ENCODE measurements around the gene GPC5.
"Not testable (repeated sequence)": the region's sequence is repeated elsewhere in the genome, so short reads cannot be mapped to it uniquely, and the experiment has no call there.

The GPC5 gene

DNA sequence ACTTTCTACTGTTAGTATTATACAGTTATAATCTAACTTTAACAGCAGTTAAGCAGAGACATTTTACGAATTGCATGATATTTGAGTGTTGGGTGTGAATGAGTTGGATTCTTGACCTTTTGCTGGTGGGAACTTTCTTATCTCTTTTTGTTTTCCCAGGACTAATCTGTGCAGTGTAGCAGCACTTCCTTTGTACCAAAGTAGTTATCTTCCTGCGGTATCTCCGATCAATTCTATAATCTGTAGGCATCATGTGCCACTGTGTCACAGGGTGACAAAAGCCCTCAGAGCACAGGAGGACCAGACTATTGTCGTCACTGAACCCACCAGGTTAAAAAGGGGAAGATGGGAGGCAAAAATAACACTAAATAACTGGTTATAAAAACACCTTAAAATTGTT is 823.5 kb downstream of the GPC5 start:
- no peak for DNase-seq

DNA sequence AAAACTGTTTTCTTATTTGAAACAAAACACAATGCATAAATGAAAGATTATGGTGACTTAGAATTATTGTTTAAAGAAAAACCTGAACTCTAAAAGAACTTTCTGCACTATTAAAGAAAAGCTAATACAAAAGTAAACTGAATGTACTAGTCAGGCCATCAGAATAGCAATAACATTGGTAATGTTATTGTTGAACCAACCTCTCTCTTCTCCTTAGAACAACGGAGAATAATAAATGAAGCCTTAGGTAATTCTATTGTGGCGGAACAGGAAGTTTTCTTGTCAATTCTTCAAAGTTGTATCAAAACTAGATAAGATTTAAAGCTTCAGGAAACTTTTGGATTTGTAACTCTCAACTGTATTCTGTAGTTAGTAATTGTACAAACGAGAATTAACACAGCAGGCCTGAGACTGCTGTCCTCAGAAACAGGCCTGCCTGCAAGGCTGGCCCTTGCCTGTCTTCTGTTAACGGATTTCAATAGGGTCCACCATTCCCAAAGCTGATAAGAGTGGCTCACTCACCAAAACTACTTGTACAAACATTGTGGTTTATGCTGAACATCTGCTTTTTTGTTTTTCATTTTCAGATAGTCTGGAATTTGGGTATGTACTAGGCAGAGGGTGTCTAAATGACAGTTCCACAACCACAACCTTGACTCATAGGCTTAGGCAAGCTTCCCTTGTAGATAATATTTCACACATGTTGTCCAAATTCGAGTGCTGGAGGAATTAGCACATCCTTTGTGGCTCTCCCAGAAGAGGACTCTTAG is 825.8 kb downstream of the GPC5 start:
- DNase-seq = no peak

DNA sequence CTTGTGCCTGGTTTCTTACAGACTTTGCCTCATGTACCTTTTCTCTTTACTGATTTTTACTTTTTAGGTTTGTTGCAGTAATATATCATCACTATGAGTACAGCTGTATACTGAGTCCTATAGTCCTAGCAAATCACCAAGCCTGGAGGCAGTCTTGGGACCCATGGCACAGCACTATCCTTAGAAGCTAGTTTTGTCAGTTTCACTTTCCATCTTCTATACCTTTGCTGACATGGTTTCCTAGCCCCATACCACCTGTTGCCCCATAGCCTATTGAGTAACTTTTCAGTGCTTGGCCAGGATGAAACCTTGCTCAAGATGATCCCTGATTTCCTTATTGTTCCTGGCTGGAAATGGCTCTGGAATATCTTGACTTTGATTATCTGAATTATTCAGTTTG is 826.4 kb downstream of the GPC5 start:
- DNase-seq = no peak

DNA sequence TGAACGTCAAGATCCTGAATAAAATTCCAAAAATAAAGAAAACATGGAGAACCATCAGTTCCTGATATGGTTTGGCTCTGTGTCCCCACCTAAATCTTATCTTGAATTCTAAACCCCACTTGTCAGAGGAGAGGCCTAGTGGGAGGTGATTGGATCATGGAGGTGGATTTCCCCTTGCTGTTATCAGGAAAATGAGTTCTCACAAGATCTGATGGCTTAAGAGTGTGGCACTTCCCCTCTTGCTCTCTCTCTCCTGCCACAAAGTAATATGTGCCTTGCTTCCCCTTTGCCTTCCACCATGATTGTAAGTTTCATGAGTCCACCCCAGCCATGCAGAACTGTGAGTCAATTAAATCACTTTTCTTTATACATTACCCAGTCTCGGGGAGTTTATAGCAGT is 827.4 kb downstream of the GPC5 start:
- DNase-seq = no peak

DNA sequence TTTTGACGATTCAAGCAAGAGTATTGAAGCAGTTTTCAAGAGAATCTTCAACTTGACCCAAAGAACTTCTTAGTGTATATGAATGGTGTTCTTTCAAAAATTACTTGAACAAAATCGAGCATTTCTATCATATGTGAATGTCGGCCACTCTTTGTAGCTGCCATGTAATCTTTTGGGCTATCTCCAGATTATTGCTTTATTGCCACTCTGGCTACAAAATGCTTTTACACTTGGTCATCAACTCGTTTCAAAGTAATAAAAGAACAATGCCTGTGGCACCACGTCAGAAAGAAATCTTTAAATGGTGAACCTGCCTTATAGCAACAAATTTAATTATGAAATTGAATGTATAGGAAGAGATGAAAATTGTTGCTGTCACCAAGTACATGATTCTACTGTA is 834.5 kb downstream of the GPC5 start:
- no peak for DNase-seq

DNA sequence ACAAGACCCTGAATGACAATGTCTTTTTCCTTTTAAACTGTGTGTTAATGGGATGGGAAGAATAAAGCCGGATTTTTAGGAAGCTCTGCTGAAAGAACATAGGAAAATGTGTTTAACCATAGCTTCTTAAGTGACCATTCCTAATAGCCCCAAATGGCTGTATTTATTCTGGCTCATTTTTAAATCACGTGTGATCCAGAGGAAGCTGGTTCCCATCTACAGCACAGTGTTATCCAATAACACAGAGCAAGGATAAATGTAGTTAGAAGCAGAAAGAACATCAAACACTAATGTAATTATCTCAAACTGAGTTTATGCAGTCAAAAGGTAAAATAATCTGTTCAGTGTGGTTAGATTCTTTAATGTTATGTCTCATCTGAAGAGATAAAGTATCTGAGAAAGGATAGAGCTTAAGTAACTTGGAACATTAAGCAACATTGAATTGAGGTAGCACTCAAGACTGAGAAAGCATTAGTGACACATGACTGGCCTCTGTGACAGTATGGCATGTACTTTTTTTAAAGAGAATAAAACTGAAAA is 853.3 kb downstream of the GPC5 start:
- DNase-seq = no peak

DNA sequence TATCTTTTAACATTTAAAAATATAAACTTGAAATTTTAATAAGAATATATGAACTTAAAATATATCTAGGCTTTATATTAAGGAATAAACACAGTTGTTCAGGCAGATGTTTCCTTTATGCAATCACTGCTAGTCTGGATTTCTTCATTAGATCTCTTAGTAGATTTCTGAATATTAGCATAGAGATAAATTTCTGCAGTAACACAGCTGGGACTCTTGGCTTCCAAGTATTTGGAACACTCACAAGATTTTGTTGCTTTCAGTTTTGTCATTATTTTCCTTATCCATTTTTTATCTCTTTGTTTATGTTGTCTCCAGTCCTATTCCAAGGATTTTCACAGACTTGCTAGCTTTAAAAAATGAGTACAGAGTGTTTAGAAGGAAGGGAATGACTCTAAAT is 857.1 kb downstream of the GPC5 start:
- DNase-seq = no peak

DNA sequence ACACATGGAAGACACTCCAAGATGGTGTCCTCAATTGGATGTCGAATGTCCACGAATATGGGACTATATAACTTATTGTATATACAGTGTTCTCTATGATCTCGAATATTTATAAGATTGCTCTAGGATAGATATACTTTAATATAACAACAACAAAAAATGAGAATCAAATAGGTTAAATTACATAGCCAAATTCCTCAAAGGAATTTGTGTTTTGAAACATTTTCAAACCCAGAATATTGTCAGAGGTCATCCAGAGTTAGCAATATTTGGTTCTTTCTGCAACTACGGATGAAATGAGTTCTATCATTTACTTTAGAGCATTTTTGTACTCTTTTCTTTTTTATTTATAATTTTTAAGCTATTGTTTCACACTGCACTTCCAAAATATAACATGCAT is 857.8 kb downstream of the GPC5 start:
- no peak for DNase-seq

DNA sequence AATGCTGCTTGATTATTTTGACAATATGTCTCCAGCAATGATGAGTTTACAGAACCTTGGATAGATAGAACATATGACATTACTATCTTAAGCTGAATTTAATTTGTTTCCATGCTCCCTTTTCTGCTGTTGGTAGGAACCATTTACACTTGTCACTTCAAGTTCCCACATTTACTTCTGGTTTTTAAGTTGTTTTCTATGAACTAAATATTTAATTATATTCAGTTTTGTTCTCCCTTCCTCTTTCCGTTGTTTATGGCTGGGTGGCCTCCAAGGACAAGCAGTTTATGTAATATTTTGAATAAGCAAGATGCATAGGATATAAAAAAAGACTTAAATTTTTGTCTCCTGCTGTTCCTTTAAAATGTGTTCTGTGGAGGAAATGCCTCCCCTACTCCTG is 860.6 kb downstream of the GPC5 start:
- DNase-seq = no peak

DNA sequence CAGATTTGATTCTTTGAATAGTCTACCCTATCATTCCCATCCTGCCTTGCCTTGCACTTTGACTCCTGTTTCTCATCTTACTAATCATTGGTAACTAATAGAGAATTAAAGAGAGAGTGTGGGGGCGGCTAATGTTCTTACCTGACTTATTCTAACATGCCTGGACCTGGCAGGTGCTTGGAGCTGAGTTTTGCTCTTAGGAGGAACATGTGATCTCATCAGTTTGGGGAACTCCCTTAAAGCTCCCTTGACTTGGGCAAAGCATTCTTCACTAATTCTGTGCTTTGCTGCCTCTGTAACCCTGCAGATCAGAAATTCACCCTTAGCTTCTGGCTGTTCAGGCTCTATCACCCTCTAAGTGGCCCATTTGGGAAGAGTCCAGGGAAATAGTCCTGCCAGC is 861.1 kb downstream of the GPC5 start:
- no peak for DNase-seq

DNA sequence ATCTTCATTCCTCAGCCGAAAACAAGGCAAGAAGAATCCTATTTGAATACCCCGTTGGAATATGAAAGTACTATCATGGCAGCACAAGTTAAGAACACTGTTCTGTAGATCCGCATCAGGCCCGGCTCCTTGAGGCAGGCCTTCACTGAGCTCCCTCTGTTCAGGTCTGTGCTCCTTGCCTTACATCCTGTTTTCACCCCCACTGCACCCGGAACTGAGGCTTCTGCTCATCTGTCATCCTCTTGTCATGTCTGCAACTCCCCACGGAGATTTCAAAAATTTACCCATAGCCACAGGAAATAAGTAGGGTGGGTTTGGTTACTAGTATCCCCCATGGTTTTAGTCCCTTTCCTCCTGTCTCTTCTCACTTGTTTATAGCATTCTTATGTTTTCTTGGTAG is 861.9 kb downstream of the GPC5 start:
- no peak for DNase-seq

DNA sequence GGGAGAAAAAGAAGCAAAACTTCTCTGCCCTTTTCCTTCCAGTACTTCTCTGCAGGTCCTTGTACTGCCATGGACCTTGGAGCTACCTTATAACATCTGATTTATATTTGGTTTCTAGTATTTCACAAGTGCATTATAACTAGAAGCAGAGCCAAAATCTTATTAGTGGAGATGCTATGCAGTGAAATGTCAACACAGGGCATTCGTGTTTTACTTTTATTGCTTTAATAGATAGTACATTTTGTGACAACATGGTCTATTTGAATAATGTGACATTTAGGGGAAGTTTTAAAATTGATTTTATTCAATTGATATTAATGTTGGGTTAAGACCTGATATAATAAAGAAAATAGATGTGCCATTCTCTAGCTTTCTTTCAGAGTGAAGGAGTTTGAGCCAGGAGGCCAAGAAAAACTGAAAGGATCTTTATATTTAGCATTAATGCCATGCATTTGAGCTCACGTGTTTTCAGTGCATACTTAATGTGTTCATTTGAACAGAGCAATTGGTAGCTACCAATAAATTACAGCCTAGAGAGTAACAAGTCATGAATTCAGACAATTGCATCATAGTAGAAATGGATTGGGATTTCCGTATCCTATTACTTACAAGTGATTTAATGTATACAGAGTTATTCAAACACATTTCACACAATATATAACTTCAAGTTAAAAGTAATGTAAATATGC is 863.8 kb downstream of the GPC5 start:
- no peak for DNase-seq

DNA sequence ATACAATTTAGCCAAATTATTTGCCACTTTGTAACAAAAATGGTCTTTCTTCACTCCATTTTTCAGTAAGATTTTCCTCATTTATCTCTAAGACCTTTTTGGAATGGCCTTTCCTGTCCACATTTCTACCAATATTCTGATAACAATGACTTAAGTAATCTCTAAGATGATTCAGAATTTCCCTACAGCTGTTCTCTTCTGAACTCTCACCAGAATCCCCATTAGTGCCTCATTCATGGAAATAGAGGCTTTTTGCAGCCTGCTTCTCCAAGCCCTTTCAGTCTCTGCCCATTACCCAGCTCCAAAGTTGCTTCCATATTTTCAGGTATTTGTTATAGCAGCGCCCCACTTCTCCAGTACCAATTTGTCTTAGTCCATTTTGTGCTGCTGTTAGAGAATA is 867.0 kb downstream of the GPC5 start:
- DNase-seq = no peak

DNA sequence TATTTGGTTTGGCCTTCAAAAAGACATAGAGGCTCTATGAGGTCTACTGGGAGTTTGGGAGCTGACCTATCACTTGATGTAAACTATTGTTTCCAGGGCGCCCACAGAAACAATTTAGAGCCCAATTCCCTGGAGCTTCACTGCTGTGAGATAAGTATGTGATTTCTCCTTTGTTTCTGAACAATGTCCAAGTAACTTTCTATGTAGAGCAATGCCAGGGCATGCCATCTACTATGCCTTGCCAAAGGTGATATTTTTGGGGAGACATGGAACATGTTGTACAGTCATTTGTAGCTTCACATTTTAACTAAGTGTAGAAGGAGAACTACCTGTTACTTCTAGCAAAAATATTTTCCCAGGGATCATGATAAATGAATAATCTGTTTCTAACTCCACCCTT is 872.6 kb downstream of the GPC5 start:
- DNase-seq = no peak

DNA sequence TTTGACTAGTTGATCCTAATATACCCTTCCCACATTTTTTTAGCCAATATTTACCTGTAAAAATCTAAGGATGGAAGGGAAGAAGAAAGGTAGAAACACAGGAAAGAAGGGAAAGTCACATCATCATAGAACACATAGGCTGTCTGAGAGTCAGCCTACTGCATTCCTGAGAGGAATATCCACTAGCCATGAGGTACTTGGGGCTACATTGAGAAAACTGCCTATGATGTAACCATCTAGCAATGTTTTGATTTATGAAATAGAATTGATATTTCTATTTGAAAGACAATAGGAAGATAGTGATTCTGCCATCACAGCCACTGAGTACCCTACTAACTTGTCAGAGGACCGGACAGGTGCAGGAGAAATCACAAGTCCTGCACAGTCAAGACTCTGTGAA is 873.8 kb downstream of the GPC5 start:
- no peak for DNase-seq

DNA sequence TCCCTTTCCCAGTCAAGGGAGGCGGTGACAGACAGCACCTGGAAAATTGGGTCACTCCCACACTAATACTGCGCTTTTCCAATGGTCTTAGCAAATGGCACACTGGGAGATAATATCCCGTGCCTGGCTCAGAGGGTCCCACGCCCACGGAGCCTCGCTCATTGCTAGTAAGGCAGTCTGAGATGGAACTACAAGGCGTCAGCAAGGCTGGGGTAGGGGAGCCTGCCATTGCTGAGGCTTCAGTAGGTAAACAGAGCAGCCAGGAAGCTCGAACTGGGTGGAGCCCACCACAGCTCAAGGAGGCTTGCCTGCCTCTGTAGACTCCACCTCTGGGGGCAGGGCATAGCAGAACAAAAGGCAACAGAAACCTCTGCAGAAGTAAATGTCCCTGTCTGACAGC is 882.6 kb downstream of the GPC5 start:
- not testable (repeated sequence) for DNase-seq

DNA sequence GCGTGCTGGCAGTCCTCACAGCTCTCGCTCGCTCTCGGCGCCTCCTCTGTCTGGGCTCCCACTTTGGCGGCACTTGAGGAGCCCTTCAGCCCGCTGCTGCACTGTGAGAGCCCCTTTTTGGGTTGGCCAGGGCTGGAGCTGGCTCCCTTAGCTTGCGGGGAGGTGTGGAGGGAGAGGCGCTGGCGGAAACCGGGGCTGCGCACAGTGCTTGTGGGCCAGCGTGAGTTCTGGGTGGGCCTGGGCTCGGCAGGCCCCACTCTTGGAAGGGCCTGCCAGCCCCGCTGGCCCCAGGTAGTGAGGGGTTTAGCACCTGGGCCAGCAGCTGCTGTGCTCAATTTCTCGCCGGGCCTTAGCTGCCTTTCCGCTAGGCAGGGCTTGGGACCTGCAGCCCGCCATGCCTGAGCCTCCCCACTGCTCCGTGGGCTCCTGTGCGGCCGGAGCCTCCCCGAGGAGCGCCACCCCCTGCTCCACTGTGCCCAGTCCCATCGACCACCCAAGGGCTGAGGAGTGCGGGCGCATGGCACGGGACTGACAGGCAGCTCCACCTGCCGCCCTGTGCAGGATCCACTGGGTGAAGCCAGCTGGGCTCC is 892.4 kb downstream of the GPC5 start:
- not testable (repeated sequence) for DNase-seq

DNA sequence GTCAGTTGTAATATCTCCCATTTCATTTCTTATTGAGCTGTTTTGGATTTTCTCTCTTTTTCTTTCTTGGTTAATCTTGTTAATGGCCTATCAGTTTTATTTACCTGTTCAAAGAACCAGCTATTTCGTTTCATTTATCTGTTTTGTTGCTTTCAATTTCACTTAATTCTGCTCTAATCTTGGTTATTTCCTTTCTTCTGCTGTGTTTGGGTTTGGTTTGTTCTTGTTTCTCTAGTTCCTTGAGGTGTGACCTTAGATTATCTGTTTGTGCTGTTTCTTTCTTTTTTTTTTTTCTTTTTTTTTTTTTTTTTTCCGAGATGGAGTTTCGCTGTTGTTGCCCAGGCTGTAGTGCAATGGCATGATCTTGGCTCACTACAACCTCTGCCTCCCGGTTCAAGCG is 896.1 kb downstream of the GPC5 start:
- not testable (repeated sequence) for DNase-seq

DNA sequence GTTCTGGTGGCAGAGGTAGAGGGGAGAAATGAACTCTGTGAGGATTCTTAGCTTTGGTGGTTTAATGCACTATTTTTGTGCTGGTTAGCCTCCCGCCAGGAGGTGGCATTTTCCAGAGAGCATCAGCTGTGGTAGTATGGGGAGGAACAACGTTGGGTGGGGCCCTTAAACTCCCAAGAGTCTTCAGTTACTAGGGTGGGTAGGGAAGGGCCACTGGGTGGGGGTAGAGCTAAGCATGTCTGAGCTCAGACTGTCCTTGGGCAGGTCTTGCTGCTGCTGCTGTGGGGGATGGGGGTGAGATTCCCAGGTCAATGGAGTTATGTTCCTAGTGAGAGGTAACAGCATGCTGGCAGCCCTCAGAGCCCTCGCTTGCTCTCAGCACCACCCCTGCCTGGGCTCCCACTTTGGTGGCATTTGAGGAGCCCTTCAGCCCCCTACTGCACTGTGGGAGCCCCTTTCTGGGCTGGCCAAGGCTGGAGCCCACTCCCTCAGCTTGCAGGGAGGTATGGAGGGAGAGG is 897.8 kb downstream of the GPC5 start:
- not testable (repeated sequence) for DNase-seq

DNA sequence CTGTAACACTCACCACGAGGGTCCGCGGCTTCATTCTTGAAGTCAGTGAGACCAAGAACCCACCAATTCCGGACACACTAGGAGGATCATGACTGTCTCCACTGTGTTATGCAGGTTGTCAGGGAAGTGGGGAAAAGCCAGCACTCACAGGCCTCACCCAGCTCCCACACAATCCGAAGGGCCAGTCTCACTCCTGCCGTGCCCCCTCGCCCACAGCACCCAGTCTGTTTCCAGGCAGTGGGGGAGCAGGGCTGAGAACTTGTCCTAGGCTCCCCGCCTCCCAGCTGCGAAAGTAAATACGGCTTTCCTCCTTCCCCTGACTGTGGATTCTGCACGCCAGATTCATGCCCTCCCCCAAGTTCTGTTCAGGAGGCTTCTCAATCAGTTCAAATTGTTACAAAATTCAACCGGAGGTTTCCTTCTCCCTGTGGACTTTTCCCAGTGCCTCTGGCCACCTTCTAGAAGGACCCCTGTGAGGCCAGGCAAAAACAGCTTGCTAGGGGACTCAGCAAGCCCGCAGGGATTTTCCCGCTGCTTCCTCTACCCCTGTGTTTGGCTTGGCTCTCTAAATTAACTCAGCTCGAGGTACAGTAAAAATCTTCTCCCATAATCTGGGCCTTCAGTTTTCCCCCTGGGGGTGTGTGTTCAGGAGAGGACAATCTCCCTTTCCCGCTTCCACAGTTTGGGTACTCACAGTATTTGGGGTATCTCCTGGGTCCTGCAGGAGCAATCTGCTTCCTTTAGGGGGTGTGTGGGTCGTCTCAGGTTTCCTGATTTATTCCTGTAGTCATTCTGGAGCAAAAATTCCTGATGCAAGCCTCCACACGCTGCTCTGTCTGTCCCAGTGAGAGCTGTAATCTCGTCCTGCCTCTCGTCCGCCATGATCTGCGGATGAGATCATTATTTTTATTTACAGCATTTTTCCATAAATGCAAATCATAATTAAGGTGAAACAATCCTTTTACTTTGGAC is 899.8 kb downstream of the GPC5 start:
- no peak for DNase-seq

DNA sequence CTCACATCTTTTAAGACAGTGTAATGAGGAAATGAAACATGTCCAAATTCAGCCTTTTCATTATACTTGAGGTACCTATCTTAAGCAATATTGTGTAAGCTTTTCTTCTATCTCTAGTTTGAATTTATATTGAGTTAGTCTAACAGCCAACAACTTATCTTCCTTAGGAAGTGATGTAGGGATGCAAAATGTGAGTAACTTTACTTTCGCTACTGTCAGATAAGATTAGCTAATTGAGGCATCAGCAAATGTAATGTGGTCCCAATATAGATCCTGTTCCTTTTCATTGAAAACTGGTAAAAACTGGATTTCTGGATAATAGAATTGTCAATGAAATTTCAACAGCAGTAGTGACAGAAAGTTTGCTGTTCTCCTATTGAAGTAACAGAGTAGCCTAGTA is 902.2 kb downstream of the GPC5 start:
- no peak for DNase-seq

DNA sequence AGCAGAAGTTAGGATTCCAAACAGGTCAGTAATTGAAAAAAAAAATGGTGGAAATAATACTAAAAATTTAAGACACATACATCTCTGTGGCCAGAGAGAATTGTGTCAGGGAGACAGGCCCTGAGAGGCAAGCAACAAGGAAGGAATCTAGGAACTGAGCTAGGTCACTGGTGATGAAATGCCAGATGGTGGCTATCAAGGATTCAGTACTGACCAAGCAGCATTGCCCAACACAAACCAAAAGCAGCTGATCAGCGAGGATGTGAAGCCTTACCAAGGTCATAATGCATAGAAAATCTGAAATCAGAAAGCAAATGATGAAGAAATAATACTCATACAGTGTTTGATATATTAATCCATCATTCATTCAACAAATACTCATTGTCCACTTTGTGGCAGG is 905.0 kb downstream of the GPC5 start:
- no peak for DNase-seq

DNA sequence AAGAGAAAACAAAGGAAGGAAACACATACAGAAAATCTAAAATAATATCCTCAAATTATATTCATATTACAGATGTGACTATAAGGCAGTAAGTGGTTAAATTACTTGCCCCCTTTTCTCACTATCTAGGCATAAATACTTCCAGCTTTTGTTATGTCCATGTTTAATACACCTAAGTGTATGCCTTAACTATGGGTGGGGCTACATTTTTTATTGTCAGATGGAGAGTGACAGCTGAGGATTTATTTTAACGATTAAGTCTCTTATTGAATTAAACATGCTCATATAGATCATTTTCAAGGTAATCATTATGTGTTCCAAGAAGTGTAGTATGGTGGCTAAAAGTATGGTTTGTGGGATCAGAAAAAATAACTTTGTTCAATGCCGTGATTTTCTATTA is 909.3 kb downstream of the GPC5 start:
- no peak for DNase-seq
